ENCODE data around the gene YBX2.

- no peak for TF ChIP-seq CTCF (IDR thresholded peaks at IDR 0.05)
- no peak for TF ChIP-seq POLR2AphosphoS5 (IDR thresholded peaks at IDR 0.05)
Observed at GRCh38 chr17:7253082-7253481, 41.4 kb downstream of the YBX2 start.
